SIG-M5 treated with dmso at 0.1 percent for 504 hours (cell line): Measurements from ENCODE around the gene SH3RF3.

Experiments
- DNase-seq: peaks from one replicate; lab custom pipeline; 2025; ENCODE audit not compliant: unreplicated experiment; lab: John Stamatoyannopoulos, UW

SH3RF3 gene

DNA sequence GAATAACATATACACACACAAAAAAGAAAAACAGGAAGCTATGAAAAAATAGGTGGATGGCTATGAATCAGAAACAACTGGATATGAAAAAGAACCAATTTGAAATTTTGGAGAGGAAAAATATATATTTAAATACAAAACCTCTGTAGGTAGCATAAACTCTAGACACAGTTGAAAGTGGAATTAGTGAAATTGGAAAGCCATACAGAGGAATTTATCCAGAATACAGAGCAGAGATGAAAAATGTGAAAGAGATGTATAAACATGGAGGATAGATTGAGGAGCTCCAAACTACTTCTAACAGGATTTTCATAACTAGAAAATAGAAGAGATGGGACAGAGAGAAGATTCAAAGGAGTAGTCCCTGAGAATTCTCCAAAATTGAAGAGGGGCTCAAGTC is 315.9 kb downstream of the SH3RF3 start:
- no peak for DNase-seq

DNA sequence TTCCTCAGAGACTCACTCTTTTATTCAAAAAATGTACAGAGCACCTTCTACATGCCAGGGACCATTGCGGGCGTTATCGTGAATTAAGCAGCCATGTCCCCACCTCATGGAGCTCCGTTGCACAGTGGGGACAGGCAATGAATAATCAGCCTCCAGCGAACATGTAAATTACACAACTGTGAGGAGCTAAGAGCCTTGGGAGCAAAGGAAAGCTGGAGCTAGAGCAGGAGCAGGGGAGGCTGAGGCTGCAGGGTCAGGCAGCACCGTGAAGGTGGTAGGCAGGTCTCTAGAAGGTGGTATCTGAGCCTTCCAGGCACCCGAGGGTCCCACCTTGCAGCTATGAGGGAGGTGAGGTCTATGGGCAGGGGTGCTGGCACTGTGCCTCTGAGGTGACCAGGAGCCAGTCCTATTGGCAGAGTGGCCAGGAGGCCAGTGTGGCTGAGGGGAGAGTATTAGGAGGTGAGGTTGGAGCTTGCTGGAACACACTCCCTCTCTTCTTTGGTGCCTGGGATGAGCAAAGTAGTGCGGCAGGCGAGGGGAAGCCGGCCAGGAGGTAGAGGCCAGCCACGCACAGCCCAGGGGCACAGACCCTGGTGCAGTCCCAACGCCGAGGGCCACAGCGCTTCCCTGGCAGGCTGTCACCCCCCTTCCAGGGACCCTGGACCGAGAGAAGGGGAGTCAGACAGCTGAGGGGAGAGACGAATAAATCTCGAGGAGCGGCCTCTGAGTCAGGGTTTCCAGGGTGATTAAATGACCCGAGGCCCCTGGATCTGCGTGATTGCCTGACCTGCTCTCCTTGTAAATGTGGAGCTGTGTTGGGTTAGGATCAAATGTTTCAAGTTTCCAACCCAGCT is 317.5 kb downstream of the SH3RF3 start:
- DNase-seq, result no peak

DNA sequence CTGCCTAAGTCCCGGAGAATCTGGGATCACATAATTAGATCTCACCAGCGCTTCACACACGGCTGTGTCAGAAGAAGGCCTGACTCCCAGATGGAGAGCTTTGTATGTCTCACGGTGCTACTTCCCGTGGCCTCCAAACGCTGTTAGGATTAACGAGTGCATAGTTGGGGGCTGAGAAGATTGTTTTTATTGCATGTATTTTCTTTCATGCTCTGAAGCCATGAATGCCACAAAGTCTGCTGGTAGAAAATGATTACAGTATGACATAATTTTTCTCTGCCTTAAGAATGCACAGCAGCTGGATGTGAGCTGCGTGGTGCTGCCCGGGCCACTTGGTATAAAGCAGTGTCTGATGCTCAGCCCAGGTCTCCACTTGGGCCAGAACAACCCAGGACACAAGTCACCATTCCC is 318.3 kb downstream of the SH3RF3 start:
- no peak for DNase-seq

DNA sequence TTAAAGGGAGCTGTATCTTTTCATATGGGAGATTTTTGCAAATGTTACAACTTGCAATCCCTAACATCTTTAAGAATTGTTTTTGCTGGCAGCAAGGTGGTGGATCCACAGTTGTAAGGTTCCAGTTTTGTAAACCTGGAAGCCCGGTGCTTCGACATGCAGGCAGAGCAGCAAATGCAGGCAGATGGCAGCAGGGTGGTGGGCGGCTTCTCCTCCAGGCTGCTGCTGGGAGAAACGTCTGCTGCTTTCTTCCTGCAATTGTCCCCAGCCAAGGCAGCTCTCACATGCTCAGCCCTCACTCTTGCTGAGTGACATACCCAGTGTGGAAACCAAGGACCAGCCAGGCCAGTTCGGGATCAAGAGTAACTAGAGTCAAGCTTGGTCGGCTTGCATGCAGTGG is 318.8 kb downstream of the SH3RF3 start:
- no peak for DNase-seq

DNA sequence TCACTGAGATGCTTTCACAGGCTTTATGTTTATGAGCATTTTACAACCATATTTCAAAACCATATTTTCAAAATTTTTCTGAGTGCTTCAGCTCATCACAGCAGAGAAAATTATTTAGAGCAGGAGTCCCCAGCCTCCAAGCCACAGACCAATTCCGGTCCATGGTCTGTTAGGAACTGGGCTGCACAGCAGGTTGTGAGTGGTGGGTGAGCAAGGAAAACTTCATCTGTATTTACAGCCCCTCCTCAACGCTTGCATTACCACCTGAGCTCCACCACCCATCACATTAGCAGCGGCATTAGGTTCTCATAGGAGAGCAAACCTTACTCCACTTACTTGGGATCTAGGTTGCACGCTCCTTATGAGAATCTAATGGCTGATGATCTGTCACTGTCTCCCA is 319.2 kb downstream of the SH3RF3 start:
- DNase-seq, result no peak

DNA sequence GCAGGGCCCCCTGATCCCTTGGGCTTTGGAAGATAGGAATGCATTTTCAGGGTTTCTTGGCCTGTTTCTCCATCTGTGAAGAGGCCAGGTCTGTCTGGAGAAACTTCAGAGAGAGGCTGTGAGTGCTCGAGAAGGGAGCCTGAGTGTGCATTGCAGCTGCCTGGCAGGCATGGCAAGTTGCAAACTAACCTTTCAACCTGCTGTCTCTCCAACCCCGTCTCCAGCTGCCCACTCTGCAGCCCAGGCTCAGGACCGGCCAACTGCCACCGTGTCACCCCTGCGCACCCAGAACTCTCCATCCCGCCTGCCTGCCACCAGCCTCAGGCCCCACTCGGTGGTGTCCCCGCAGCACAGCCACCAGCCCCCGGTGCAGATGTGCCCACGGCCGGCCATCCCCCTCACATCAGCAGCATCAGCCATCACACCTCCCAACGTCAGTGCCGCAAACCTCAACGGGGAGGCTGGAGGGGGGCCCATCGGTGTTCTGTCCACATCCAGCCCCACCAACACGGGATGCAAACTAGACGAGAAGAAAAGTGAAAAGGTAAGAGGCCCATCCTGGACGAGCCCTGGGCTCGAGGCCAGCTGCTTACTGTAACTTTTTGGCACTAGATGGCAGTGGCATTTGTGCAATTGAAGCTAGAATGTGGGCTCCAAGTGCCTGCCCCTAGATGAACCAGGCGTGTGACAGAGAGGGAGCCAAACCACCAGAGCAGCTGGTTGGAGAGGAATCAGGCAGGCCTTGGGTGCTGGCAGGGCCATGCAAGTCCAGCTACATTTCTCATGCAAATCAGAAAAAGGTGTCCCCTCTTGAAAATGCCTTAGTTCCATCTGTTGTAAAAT is 320.2 kb downstream of the SH3RF3 start:
- DNase-seq, result no peak

DNA sequence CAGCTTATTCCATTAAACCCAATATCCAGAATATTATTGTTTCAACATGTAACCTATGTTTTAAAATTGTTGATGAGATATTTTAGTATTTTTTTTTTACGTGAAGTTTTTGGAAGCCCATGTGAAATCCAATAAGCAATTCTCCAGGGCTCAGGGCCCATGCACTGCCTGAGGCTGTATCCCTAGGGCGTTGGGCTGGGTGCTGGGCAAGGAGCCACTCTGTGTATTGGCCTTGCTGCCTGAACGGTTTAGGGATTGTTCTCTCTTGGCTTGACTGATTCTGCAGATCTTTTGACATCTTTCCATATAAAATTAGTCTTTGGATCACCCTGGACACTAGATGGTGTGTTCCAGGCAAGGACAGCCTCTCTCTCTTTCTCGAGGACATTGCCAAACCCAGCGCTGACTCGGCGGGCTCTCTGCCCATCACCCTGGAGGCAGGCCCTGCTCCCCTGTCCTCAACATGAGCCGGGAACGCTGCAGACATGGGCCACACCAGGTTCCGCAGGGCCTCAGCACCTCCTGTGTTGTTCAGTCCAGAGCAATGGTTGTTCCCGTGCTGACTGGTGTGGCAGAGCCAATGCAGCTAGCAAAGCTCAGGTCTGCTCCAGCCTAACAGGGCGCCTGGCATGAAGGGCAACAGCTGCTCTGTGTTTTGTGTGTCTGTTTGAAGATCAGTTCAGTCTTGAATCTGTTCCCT is 321.7 kb downstream of the SH3RF3 start:
- no peak for DNase-seq

DNA sequence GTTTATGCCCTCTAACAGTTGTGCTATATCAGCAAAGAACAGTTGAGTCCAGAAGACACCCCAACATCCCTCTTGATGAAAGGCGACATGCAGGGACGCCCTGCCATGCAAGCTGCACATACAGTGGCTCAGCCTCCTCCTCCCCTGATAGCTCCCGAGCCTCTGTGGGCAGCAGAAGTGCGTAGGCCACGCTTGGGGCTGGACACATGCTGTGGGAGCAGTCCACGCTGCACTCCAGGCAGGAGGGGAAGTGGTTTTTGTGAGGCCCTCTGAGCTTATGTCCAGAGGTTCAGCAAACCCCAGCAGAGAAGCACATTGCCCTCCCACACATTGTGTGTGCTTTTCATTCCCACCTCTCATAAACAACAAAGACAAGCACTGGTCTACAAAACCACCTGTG is 322.7 kb downstream of the SH3RF3 start:
- no peak for DNase-seq

DNA sequence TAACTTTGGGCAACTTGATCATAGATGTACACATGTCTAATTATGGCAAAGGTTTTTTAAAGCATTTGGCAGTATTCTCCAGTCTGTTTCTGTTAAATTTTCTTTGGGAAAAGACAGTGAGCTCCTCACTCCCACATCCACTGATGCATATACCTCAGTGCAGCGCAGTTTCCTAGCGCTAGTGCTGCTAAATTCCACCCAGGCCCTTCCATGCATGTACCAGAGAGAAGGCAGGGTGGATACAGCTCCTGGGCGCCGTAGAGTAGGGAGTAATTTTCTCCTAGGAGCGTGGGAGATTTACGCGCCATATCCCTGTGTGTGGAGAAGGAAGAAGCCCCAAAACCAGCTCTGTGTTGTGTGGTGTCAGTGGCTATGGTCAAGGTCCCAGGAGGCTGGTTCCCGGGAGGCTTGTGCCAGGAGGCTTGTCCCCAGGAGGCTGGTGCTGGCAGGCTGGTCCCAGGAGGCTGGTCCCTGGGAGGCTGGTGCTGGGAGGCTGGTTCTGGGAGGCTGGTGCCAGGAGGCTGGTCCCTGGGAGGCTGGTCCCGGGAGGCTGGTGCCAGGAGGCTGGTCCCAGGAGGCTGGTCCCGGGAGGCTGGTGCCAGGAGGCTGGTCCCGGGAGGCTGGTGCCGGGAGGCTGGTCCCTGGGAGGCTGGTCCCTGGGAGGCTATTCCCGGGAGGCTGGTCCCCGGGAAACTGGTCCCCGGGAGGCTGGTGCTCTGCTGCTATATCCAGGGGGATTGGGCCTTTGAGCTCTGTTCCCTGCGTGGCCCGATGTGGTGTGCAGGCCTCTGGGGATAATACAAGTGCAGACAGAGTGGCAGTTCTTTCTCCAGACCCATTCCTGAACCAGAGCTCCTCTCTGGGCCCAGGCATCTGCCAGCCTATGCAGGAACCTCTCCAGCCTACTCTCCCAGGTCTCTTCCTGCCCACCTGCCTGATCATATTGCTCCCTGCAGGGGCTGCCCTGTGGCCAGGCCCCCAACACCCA is 323.6 kb downstream of the SH3RF3 start:
- no peak for DNase-seq

DNA sequence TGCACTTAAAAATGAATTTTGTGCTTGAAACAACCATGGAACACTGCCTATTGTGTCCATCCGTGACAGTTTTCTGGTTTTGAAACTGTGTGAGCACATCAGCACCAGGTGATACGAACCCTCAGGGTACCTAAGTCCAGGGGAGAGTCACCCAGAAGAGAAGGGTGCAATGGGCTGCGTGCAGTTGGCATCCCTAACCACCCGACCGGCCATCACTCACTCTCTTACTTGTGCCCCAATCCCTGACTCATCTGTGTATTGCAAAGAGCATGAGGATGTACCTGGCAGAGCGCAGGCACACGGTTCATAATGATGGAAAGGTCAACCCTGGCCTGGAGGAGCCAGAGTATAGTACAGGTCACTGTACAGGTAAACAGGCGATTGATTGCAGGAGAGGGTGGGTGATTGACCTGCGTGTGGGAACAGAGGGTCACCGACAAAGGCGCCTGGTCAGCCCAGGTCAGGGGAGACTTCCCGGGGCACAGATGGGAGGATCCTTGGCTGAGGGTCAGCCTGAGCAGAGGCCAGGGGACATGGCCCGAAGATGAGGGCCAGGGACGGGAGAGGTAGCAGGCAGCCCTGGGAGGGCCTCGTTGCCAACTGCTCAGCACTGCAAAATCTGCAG is 324.5 kb downstream of the SH3RF3 start:
- no peak for DNase-seq

DNA sequence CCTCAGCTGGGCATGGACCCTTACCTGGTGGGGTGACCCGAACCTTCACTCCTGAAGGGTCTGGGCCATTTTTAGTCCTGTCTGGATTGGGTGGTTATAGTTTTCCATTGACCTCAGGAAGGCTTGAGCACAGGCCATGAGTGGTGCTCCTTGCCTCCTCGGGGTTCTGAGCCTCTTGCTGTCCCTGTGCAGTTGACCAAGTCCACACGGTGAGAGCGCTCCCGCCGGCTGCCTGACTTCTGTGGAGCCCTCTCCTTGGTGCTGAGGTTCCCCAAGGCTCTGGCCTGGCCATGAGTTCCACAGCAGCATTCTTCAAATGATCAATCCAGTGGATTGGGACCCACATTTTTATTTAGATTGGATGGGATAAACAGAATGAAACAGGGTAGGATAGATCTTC is 325.3 kb downstream of the SH3RF3 start:
- DNase-seq, result no peak

DNA sequence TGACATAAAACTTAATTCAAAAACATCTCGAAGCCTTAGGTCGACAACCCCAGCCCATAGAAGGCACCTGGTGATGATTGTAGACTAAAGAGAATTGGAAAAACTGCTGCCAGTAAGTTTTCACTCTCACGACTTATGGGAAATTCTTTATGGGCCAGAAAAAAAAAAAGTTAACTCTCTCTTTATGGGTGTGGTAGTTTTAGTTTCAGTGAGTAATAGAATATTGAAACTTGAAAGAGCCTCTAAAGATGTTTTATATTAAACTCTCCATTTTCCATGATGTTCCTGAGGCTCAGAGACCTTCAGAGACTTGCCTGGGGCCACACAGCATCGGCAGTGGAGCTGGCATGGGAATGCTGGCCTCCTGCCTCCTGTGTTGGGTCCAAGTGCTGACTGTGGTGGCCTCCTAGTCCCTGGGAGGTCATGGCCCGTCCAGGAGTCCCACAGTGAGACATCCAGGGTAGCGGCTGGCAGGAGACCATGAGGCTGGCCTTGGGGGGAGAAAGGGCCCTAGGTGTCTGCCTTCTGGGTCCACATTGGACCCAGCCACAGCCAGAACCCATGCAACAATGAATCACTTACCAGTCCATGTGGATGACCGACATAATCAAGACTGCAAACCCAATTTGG is 325.9 kb downstream of the SH3RF3 start:
- DNase-seq, result no peak

DNA sequence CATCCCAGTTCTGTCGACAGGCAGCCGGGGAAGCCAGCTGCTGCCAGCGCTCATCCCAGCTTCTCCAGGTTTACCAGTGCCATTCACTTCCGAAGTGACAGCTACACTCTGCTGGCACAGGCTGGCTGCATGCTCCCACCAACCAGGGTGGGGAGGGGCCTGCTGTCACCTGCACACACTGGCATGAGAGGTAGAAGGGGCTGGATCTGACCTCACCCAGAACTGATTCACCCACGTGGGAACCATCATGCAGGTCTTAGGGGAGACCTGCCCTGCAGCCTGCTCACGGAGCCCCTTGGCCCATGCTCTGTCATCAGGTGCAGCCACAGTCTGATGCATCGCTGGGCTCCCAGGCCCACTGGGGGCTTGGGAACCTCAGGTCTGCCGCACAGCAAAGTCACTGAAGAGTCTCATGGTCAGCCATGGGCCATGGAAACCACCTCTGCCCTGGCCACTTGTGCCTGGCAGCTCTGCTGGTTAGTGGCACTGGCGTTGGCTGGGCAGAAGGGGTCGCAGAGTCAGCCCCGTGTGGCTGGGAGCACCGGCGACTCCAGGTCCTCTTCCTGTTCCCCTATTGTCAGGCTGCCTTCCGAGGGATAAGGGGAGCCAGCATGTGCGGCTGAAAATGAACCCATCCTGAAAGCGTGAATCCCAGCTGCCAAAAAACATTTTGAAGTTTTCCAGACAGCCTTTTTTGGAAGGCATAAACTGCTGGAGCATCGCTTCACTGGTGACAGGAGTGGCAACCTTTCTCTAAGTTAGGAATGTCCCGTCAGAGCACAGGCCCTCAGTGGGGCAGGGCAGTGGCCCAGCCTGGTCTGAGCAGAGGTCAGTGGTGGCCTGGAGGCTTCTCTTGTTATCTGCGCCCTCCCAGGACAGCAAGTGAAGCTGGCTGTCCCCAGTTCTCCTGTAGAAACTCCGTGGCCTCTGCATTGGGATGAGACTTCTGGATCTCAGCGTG is 327.0 kb downstream of the SH3RF3 start:
- DNase-seq, result no peak

DNA sequence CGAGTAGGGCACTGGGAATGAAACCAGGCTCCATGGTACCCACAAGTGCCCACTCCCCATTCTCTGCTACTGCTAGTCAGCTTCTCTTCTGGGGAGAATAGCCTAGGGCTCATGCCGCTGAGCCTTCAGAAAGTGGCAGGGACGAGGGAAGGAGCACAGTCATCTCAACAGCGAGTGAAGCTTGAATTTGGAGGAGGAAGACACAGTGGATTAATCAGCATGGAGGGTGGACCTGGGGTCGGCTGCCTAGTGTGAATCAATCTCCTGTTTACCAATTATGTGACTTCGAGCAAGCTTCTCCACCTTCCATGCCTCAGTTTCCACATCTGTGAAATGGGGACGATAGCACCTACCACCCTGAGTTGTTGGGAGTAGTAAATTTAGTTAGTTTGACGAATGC is 327.8 kb downstream of the SH3RF3 start:
- DNase-seq, result no peak

DNA sequence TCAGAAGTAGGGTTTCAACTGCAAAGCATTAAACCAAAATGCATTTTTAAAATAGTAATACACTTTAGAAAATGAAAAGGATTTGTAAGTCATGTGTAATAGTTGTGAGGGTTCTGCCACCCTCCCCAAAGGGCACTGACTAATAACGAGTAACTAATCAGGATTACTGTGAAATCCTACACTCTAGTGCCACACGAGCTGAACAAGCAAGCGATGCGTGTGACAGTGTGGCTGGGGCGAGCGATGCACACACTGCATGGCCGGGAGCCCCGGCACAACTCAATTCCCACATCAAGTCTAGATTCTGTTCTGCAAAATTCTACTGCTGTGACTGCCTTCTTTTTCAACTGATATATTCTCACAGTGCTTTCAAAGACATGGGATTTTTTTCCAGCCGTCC is 328.4 kb downstream of the SH3RF3 start:
- no peak for DNase-seq

DNA sequence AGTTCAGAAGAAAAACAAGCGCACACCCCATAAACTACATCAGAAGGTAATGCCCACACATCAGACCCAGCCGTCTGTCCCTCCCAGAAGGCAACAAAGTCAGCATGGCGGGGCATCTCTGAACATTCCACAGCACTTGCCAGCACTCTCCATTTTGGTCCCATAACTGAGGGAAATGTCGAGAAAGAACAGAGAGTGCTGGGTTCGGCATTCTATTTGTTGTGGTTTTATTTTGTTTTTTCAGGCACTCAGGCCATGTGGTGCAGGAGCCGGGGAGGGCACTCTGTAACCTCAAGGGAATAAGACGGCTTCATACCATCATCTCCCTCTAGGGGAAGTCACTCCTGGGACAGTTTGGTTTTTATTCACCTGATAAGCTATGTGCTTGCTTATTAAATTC is 328.8 kb downstream of the SH3RF3 start:
- DNase-seq, result no peak

DNA sequence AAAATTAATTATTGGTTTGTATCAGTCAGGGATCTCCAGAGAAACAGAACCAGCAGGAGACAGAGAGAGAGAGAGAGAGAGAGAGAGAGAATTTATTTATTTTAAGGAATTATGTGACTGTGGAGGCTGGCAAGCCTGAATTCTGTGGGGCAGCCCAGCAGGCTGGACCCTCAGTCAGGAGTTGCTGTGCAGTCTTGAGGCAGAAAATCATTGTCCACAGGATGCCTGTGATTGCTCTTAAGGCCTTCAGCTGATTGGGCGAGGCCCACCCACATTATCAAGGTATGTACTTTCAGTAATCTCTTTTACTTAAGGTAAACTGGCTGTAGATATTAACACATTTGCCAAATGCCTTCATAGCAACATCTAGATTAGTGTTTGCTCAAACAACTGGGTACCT is 329.5 kb downstream of the SH3RF3 start:
- DNase-seq, result no peak

DNA sequence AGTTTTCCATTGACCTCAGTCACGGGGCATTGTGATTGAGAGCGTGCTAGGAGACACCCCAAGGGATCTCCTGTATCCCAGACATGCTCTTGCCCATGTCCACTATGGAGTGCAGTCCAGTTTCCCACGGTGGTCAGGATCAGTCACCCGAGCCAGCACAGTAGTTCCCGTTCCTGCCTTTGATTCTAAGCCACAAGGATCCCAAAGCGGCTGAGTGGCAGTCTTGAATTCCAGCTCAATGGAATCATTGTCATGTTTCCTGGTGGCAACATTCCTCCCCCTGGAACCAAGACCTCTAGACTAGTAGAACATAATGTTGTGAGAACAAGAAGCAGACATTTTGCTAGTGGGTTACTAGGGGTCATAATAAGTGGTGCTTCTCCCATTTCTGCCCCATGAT is 330.5 kb downstream of the SH3RF3 start:
- no peak for DNase-seq
